Measurements from ENCODE around the gene ANXA2. TPM values are rescaled to one million over a fixed set of nuclear protein-coding genes. Genes with fewer than 3 reads are reported as not detected.

The ANXA2 gene
- 5.5 and 6.7 TPM in 2 replicates for total RNA-seq (2014; rRNA removed; shearing (Covaris generic); ENCODE audit: low replicate concordance)

DNA sequence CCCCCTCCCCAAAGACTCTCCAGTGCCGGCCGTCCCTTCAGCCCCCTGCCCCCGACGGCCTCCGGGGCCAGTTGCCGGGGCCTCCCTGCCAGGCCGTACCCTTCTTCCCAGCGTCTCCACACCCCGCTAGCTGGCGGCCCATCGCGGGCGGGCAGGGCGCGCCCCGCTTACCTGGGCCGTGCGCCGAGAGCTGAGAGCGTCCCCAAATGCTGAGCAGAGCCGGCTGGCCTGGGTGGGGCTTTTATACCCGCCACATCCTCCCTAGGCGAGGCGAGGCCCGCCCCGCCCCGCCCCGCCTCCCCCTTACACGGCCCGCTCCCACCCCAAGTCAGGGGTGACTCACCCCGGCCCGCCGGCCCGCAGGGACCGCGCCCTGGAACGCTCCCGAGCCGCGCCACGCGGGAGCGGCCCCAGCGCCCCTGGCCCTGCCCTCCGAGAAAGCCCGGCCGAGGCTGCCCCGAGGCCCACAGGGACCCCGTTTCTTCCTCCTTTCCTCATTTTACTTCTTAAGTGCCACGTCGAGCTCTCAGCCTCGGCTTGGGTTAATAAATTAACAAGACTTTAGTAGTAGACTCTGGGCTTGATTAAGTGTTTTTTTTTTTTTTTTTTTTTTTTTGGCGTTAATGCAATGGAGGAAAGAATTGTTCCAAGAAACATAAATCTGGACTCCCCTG, at the start of gene ANXA2:
Gene ANXA2 (minus strand): TSS at position 215 of the 674 bp plus-strand sequence. CDS start 11,911 bp downstream, outside the sequence.
- Histone ChIP-seq H3K9ac (ENCODE audit: low read length) (peak within 1 kb of the TSS; percentile 64), H3K4me1 (ENCODE audit: low read length) (peaks cover 18% of the 10 kb centered on the region), H3K27ac (ENCODE audit: low read length) (no peak within 1 kb of the TSS), H3K36me3 (ENCODE audit: insufficient read depth, low read length) (no peaks in the 10 kb centered on the region), H3K4me3 (ENCODE audit: low read length) (peak within 1 kb of the TSS; percentile 71), H2AFZ (ENCODE audit: low read length) (peak within 1 kb of the TSS; percentile 87), H4K20me1 (ENCODE audit: insufficient read depth, low read depth, low read length) (no peaks in the 10 kb centered on the region), H3K9me3 (ENCODE audit: low read length) (no peaks in the 10 kb centered on the region), H3K9me2 (replicated peaks; ENCODE audit: insufficient read depth, low read length) (no peaks in the 10 kb centered on the region), H3K79me2 (ENCODE audit: low read length) (no peaks in the 10 kb centered on the region), H3K27me3 (ENCODE audit: low read length) (no peaks in the 10 kb centered on the region), H3K4me2 (ENCODE audit: low read depth, low read length, poor library complexity, severe bottlenecking) (peak within 1 kb of the TSS; percentile 88)
- DNase-seq: peak; percentile 77

DNA sequence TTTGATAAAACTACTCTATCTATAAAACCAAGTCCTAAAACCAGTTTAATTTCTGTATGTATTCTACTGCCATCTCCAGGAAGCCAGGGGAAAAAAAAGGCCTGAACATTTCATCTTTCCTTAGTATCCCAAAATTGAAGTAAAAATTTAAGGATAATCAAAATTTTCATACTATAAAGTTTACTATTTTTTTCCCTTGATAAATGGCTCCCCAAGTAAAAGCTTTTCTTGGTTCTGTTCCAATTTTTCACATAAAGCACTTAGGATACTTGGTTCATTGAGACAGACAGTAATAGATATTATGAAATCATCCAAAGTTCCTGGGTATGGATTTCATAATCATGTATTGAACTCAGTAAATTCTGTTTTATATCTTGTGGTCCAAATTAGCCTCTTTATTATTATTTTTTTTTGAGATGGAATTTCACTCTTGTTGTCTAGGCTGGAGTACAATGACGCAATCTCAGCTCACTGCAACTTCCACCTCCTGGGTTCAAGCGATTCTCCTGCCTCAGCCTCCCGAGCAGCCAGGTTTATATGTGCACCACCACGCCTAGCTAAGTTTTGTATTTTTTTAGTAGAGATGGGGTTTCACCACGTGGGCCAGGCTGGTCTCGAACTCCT, 46.6 kb upstream of the ANXA2 start:
- no peaks in the 10 kb centered on the region for H4K20me1 ChIP-seq (ENCODE audit: insufficient read depth, low read depth, low read length)
- no peak overlapping the region for H3K27ac ChIP-seq (ENCODE audit: low read length)
- no peaks in the 10 kb centered on the region for H3K9me2 ChIP-seq (replicated peaks; ENCODE audit: insufficient read depth, low read length)
- H3K27me3 ChIP-seq (ENCODE audit: low read length): no peaks in the 10 kb centered on the region
- no peak overlapping the region for H3K4me3 ChIP-seq (ENCODE audit: low read length)
- no peaks in the 10 kb centered on the region for H3K9me3 ChIP-seq (ENCODE audit: low read length)
- DNase-seq: no peak
- H3K79me2 ChIP-seq (ENCODE audit: low read length): peaks cover 7% of the 10 kb centered on the region; the same call in 1 of the 2 replicates
- peaks cover 28% of the 10 kb centered on the region; the same call in 1 of the 2 replicates for H3K36me3 ChIP-seq (ENCODE audit: insufficient read depth, low read length)
- H3K4me2 ChIP-seq (ENCODE audit: low read depth, low read length, poor library complexity, severe bottlenecking): no peak overlapping the region
- H3K4me1 ChIP-seq (ENCODE audit: low read length): peaks cover 14% of the 10 kb centered on the region
- H3K9ac ChIP-seq (ENCODE audit: low read length): no peak overlapping the region
- H2AFZ ChIP-seq (ENCODE audit: low read length): no peak overlapping the region

DNA sequence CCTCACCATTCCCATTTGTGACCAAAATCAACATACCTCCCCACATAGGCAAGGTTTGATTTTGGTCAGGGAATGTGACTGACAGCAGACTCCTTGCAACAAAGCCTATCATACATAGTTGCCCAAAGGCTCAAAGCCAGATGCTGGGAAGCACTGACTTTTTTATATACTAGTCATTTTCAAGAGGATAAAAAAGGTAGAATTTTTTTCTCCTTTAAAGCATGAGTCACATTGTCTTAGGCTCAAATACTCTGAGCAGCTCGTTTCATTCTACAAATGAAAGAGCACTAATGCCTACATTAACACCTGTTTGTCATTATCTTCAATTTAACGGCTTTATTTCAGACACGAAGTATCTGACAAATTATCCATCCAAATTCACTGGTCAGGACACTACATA, 45.0 kb upstream of the ANXA2 start:
- no peak overlapping the region for H3K4me2 ChIP-seq (ENCODE audit: low read depth, low read length, poor library complexity, severe bottlenecking)
- no peaks in the 10 kb centered on the region for H3K9me3 ChIP-seq (ENCODE audit: low read length)
- peaks cover 14% of the 10 kb centered on the region for H3K4me1 ChIP-seq (ENCODE audit: low read length)
- peaks cover 30% of the 10 kb centered on the region; the same call in 1 of the 2 replicates for H3K36me3 ChIP-seq (ENCODE audit: insufficient read depth, low read length)
- no peaks in the 10 kb centered on the region for H4K20me1 ChIP-seq (ENCODE audit: insufficient read depth, low read depth, low read length)
- H2AFZ ChIP-seq (ENCODE audit: low read length): no peak overlapping the region
- H3K9me2 ChIP-seq (replicated peaks; ENCODE audit: insufficient read depth, low read length): no peaks in the 10 kb centered on the region
- peaks cover 2% of the 10 kb centered on the region; the same call in 1 of the 2 replicates for H3K79me2 ChIP-seq (ENCODE audit: low read length)
- H3K9ac ChIP-seq (ENCODE audit: low read length): no peak overlapping the region
- H3K4me3 ChIP-seq (ENCODE audit: low read length): no peak overlapping the region
- H3K27ac ChIP-seq (ENCODE audit: low read length): no peak overlapping the region
- no peaks in the 10 kb centered on the region for H3K27me3 ChIP-seq (ENCODE audit: low read length)
- DNase-seq: no peak

DNA sequence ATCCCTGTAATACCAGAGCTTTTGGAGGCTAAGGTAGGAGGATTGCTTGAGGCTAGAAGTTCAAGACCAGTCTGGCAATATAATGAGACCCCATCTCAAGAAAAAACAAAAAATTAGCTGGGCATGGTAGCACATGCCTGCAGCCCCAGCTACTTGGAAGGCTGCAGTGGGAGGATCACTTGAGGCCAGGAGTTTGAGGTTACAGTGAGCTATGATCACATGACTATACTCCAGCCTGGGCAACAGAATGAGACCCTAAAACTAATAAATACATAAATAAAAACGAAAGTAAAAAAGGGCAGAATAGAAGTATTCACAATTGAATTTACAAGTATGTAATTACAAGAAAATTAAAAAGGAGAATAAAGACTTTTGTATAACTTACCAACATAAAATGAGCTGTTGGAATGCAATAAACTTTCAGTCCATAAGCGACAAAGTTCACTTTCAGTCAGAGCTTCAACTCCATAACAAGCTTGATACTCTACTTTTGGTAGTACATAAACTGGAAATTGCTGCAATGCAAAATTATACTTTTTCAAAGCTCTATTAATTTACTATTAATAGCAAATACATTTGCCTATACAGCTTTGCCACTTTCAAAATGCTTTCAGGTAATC, 44.4 kb upstream of the ANXA2 start:
- H3K36me3 ChIP-seq (ENCODE audit: insufficient read depth, low read length): peaks cover 24% of the 10 kb centered on the region; the same call in 1 of the 2 replicates
- no peak overlapping the region for H3K4me3 ChIP-seq (ENCODE audit: low read length)
- no peaks in the 10 kb centered on the region for H3K27me3 ChIP-seq (ENCODE audit: low read length)
- no peaks in the 10 kb centered on the region for H3K79me2 ChIP-seq (ENCODE audit: low read length)
- H3K27ac ChIP-seq (ENCODE audit: low read length): no peak overlapping the region
- H2AFZ ChIP-seq (ENCODE audit: low read length): no peak overlapping the region
- H3K4me2 ChIP-seq (ENCODE audit: low read depth, low read length, poor library complexity, severe bottlenecking): no peak overlapping the region
- DNase-seq: no peak
- no peaks in the 10 kb centered on the region for H3K9me2 ChIP-seq (replicated peaks; ENCODE audit: insufficient read depth, low read length)
- peaks cover 14% of the 10 kb centered on the region for H3K4me1 ChIP-seq (ENCODE audit: low read length)
- no peaks in the 10 kb centered on the region for H4K20me1 ChIP-seq (ENCODE audit: insufficient read depth, low read depth, low read length)
- H3K9ac ChIP-seq (ENCODE audit: low read length): no peak overlapping the region
- H3K9me3 ChIP-seq (ENCODE audit: low read length): no peaks in the 10 kb centered on the region

DNA sequence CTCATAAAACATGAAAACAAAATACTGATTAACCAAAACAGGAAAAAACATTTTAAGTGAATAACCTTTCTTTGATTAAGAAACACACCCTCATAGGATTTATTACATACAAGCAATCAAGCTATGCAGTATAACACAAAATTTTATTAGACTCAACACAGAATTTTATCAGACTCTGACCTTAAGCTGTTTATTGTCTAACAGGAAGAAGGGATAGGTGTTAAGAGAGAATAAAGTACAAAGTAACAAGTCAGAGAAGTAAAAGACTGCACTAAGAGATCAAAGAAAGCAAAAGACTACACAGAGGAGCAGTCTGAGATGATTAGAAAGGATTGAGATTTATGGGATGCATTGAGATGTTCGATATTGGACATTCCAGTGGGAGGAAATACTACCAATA, 43.5 kb upstream of the ANXA2 start:
- no peaks in the 10 kb centered on the region for H3K9me3 ChIP-seq (ENCODE audit: low read length)

DNA sequence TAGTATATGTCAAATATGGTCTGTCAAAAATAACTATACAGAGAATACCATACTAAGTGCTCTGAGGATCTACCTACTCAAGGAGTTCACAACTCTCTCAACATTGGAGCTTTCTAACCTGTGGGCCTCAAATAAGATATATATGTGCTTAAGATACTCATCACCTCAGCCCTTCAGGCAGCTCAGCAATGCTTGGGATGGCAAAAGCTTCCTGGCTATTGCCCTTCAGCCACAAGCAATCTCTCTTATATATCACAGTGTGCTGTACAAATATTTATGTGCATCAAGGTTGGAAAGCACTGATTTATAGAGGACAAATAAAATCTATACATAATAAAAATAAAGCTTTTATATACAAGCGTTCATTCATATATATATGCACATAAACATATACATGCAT, 40.9 kb upstream of the ANXA2 start:
- H3K79me2 ChIP-seq (ENCODE audit: low read length): no peaks in the 10 kb centered on the region
- H3K4me1 ChIP-seq (ENCODE audit: low read length): peaks cover 14% of the 10 kb centered on the region
- H3K4me2 ChIP-seq (ENCODE audit: low read depth, low read length, poor library complexity, severe bottlenecking): no peak overlapping the region
- no peak for DNase-seq
- H3K9me3 ChIP-seq (ENCODE audit: low read length): no peaks in the 10 kb centered on the region
- peaks cover 22% of the 10 kb centered on the region; the same call in 1 of the 2 replicates for H3K36me3 ChIP-seq (ENCODE audit: insufficient read depth, low read length)
- no peaks in the 10 kb centered on the region for H3K9me2 ChIP-seq (replicated peaks; ENCODE audit: insufficient read depth, low read length)
- no peaks in the 10 kb centered on the region for H3K27me3 ChIP-seq (ENCODE audit: low read length)
- no peak overlapping the region for H3K9ac ChIP-seq (ENCODE audit: low read length)
- no peaks in the 10 kb centered on the region for H4K20me1 ChIP-seq (ENCODE audit: insufficient read depth, low read depth, low read length)
- H3K4me3 ChIP-seq (ENCODE audit: low read length): no peak overlapping the region
- H2AFZ ChIP-seq (ENCODE audit: low read length): no peak overlapping the region
- no peak overlapping the region for H3K27ac ChIP-seq (ENCODE audit: low read length)

More for the DNA sequence above, 43.5 kb upstream of the ANXA2 start:
- Histone ChIP-seq H3K4me1 (ENCODE audit: low read length) (peaks cover 14% of the 10 kb centered on the region), H3K79me2 (ENCODE audit: low read length) (no peaks in the 10 kb centered on the region), H3K4me2 (ENCODE audit: low read depth, low read length, poor library complexity, severe bottlenecking) (no peak overlapping the region), H4K20me1 (ENCODE audit: insufficient read depth, low read depth, low read length) (no peaks in the 10 kb centered on the region), H3K4me3 (ENCODE audit: low read length) (no peak overlapping the region), H2AFZ (ENCODE audit: low read length) (no peak overlapping the region), H3K9ac (ENCODE audit: low read length) (no peak overlapping the region), H3K27me3 (ENCODE audit: low read length) (no peaks in the 10 kb centered on the region), H3K27ac (ENCODE audit: low read length) (no peak overlapping the region), H3K36me3 (ENCODE audit: insufficient read depth, low read length) (peaks cover 22% of the 10 kb centered on the region; the same call in 1 of the 2 replicates), H3K9me2 (replicated peaks; ENCODE audit: insufficient read depth, low read length) (no peaks in the 10 kb centered on the region)
- no peak for DNase-seq

DNA sequence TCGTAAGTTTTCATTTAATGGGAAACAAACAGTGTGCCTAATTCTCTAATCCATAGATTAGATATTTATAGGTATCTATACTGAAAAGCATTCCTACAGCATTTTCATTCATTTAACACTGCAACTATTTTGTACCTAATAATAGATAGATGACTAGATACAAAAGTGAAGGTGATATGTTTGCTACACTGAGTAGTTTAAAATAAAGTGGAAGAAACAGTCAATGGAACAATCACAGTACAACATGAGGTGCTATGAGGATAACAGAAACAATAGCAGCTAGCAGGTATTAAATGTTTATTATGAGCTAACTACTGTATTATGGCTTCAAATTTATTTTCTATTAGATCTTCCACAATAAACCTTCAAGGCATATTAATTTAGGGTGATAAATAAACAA, 31.1 kb upstream of the ANXA2 start:
- Histone ChIP-seq H3K27ac (ENCODE audit: low read length) (no peak overlapping the region), H3K4me3 (ENCODE audit: low read length) (no peak overlapping the region), H2AFZ (ENCODE audit: low read length) (no peak overlapping the region), H3K27me3 (ENCODE audit: low read length) (no peaks in the 10 kb centered on the region), H3K36me3 (ENCODE audit: insufficient read depth, low read length) (peaks cover 12% of the 10 kb centered on the region; the same call in 1 of the 2 replicates), H3K9me2 (replicated peaks; ENCODE audit: insufficient read depth, low read length) (no peaks in the 10 kb centered on the region), H3K4me2 (ENCODE audit: low read depth, low read length, poor library complexity, severe bottlenecking) (no peak overlapping the region), H3K4me1 (ENCODE audit: low read length) (no peaks in the 10 kb centered on the region), H3K9me3 (ENCODE audit: low read length) (no peaks in the 10 kb centered on the region), H3K79me2 (ENCODE audit: low read length) (no peaks in the 10 kb centered on the region), H4K20me1 (ENCODE audit: insufficient read depth, low read depth, low read length) (no peaks in the 10 kb centered on the region), H3K9ac (ENCODE audit: low read length) (no peak overlapping the region)
- DNase-seq: no peak

DNA sequence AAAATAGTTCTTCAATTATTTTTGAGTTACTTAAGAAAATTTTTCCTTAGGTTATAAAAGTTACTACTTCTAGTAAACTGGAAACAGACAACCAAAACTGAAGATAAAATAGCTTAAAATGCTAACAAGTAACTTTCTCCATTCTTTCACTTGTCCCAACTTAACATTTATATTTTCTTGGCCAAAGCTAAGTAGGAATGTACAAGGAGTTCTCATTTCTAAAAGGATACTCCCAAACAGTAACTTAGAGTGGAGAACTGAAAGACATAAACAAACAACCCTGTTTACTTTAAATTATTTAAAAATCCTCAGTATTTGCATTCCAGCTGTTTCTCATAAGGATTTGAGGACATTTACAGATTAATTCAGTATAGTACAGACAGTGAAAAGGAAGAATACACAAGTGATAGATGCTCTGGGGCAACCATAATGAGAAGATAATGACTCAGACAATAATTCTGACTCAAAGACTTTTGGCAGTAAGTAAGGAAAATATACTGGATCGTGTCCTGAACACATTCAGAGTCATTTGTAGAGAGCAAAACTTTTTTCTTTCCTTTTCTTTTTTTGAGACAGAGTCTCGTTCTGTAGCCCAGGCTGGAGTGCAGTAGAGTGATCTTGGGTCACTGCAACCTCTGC, 29.2 kb upstream of the ANXA2 start:
- no peak overlapping the region for H3K27ac ChIP-seq (ENCODE audit: low read length)
- no peak overlapping the region for H3K4me3 ChIP-seq (ENCODE audit: low read length)
- H3K9me2 ChIP-seq (replicated peaks; ENCODE audit: insufficient read depth, low read length): no peaks in the 10 kb centered on the region
- H3K9me3 ChIP-seq (ENCODE audit: low read length): no peaks in the 10 kb centered on the region
- no peak for DNase-seq
- H3K9ac ChIP-seq (ENCODE audit: low read length): no peak overlapping the region
- no peak overlapping the region for H2AFZ ChIP-seq (ENCODE audit: low read length)
- H3K4me1 ChIP-seq (ENCODE audit: low read length): no peaks in the 10 kb centered on the region
- H3K4me2 ChIP-seq (ENCODE audit: low read depth, low read length, poor library complexity, severe bottlenecking): no peak overlapping the region
- H3K79me2 ChIP-seq (ENCODE audit: low read length): no peaks in the 10 kb centered on the region
- peaks cover 21% of the 10 kb centered on the region; the same call in 1 of the 2 replicates for H3K36me3 ChIP-seq (ENCODE audit: insufficient read depth, low read length)
- H4K20me1 ChIP-seq (ENCODE audit: insufficient read depth, low read depth, low read length): no peaks in the 10 kb centered on the region
- no peaks in the 10 kb centered on the region for H3K27me3 ChIP-seq (ENCODE audit: low read length)

Data from Karpas-422 (cell line).